ENCODE data around the gene CPNE1. TPM values are rescaled to one million over a fixed set of nuclear protein-coding genes. Genes with fewer than 3 reads are reported as not detected.

The CPNE1 gene
- total RNA-seq, 1 donor from 2014 or later, result 76.3 TPM

DNA sequence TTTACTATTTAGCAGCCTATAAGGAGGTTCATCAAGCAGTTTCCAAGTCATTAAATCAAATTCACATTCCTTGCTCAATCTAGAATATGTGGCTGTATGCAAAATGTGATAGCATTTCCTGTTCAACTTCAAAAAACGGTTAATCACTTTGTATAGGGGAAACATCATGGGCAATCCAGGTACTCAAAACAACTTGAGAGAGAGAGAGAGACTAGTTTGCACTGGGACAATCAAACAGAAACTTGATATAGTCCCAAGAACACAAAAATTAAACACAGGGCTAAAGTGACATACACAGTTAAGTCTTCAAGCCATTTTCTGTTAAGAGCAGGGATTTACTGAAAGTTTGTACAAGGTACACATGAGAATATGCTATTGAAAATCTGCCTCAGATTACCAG is 7.4 kb downstream of the CPNE1 start:
- Histone ChIP-seq H3K4me3 (ENCODE audit: low read depth, low read length) (no peak overlapping the region), H3K36me3 (ENCODE audit: control insufficient read depth, insufficient read depth, low read length) (peaks cover 19% of the 10 kb centered on the region), H3K27me3 (ENCODE audit: control insufficient read depth, insufficient read depth, low read length) (no peaks in the 10 kb centered on the region)
- DNase-seq (ENCODE audit: low read depth), result no peak
- TF ChIP-seq, protein P1, sequence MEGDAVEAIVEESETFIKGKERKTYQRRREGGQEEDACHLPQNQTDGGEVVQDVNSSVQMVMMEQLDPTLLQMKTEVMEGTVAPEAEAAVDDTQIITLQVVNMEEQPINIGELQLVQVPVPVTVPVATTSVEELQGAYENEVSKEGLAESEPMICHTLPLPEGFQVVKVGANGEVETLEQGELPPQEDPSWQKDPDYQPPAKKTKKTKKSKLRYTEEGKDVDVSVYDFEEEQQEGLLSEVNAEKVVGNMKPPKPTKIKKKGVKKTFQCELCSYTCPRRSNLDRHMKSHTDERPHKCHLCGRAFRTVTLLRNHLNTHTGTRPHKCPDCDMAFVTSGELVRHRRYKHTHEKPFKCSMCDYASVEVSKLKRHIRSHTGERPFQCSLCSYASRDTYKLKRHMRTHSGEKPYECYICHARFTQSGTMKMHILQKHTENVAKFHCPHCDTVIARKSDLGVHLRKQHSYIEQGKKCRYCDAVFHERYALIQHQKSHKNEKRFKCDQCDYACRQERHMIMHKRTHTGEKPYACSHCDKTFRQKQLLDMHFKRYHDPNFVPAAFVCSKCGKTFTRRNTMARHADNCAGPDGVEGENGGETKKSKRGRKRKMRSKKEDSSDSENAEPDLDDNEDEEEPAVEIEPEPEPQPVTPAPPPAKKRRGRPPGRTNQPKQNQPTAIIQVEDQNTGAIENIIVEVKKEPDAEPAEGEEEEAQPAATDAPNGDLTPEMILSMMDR (IDR thresholded peaks at IDR 0.05; ENCODE audit: insufficient read depth, low read length, severe bottlenecking), result no peak
- no peak for FAIRE-seq

DNA sequence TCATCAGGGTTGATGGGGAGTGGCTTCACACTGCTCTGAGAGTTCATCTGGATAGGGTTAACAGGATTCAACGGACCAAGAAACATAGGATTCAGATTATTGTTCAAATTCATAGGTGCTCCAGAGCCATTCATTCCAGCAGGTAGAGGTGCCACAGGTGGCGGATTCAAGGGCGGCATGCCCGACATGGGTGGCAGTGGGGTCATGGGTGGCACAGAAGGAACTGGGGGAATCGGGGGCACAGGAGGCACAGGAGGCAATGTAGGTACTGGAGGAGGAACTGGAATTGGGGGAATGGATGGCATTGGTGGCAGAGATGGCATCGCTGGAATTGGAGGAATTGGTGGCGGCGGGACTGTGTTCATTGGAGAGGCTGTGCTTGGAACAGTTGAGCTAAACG is 10.3 kb downstream of the CPNE1 start:
- TF ChIP-seq, protein P1 (IDR thresholded peaks at IDR 0.05; ENCODE audit: insufficient read depth, low read length, severe bottlenecking), result no peak
- FAIRE-seq (no peak), DNase-seq (ENCODE audit: low read depth) (no peak)
- H3K27me3 ChIP-seq (ENCODE audit: control insufficient read depth, insufficient read depth, low read length), result no peaks in the 10 kb centered on the region
- H3K4me3 ChIP-seq (ENCODE audit: low read depth, low read length), result no peak overlapping the region
- H3K36me3 ChIP-seq (ENCODE audit: control insufficient read depth, insufficient read depth, low read length), result peaks cover 20% of the 10 kb centered on the region

DNA sequence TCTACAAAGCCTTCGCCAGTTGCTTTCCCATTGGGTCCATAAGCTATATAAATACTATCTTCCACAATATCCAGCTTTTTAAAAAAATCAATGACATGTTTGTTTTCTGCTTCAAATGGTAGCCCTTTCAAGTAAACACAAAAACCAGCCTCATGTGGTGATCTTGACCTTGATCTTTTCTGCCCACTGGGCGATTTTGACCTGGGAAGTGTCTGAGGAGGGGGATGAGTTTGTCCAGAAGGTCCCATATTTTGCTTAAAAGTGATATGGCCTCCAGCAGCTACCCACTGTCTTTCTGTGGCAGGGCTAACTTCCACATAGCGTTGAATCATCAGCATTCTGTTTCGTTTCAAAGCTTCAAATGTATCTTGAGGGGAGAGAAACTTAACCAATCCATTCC is 10.8 kb downstream of the CPNE1 start:
- Histone ChIP-seq H3K36me3 (ENCODE audit: control insufficient read depth, insufficient read depth, low read length) (peaks cover 20% of the 10 kb centered on the region), H3K27me3 (ENCODE audit: control insufficient read depth, insufficient read depth, low read length) (no peaks in the 10 kb centered on the region), H3K4me3 (ENCODE audit: low read depth, low read length) (no peak overlapping the region)
- TF ChIP-seq, protein P1 (IDR thresholded peaks at IDR 0.05; ENCODE audit: insufficient read depth, low read length, severe bottlenecking), result no peak
- DNase-seq (ENCODE audit: low read depth) (no peak), FAIRE-seq (no peak)

DNA sequence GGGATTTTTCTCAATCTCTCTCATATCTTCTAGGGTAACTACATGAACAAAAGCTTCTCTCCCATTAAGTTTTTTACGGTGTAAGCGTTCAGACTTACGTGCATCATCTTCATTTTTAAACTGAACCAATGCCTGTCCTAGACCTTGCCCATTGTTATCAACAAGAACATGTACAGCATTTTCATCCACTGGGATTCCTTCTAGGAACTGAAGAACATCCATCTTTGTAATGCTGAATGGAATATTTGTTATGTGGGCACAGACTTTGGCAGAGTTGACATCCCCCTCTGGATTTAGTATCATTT is 11.3 kb downstream of the CPNE1 start:
- no peak for DNase-seq (ENCODE audit: low read depth)
- no peak for FAIRE-seq
- peaks cover 20% of the 10 kb centered on the region for H3K36me3 ChIP-seq (ENCODE audit: control insufficient read depth, insufficient read depth, low read length)

DNA sequence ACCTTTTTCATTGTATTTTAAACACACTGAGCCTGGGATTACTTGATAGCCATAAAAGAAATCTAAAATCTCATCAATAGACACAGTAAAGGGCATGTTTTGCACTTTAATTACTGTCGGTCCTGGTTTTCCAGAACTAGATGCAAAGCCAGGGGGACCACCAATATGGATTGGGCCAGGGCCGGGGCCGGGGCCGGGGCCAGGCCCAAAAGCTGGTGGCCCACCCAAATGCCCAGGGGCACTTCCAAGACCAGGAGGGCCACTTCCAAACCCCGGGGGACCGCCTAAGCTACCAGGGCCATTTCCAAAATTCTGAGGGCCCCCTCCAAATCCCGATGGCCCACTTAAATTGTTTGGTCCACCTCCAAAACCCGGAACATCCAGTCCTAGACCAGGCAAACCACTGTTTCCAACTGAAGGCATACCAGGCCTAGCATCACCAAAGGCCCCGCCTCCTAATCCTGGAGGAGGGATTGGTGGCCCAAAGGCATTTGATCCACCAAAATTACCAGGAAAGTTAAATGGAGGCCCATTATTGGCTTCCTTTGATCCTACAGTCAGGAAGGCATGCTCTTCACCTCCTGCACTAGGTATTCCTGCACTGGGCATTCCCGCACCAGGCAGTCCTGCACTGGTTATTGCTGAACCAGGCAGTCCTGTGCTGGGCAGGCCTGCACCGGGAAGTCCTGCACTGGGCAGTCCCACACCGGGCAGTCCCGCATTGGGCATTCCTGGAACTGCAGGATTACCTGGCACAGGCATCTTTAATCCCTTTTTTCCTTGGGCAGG is 11.9 kb downstream of the CPNE1 start:
- H3K4me3 ChIP-seq (ENCODE audit: low read depth, low read length), result no peak overlapping the region
- no peaks in the 10 kb centered on the region for H3K27me3 ChIP-seq (ENCODE audit: control insufficient read depth, insufficient read depth, low read length)
- TF ChIP-seq, protein P1 (IDR thresholded peaks at IDR 0.05; ENCODE audit: insufficient read depth, low read length, severe bottlenecking), result no peak
- no peak for FAIRE-seq
- H3K36me3 ChIP-seq (ENCODE audit: control insufficient read depth, insufficient read depth, low read length), result peaks cover 20% of the 10 kb centered on the region
- DNase-seq (ENCODE audit: low read depth), result no peak

More for the DNA sequence above, 11.3 kb downstream of the CPNE1 start:
- no peaks in the 10 kb centered on the region for H3K27me3 ChIP-seq (ENCODE audit: control insufficient read depth, insufficient read depth, low read length)
- no peak overlapping the region for H3K4me3 ChIP-seq (ENCODE audit: low read depth, low read length)
- TF ChIP-seq, protein P1 (IDR thresholded peaks at IDR 0.05; ENCODE audit: insufficient read depth, low read length, severe bottlenecking), result no peak

DNA sequence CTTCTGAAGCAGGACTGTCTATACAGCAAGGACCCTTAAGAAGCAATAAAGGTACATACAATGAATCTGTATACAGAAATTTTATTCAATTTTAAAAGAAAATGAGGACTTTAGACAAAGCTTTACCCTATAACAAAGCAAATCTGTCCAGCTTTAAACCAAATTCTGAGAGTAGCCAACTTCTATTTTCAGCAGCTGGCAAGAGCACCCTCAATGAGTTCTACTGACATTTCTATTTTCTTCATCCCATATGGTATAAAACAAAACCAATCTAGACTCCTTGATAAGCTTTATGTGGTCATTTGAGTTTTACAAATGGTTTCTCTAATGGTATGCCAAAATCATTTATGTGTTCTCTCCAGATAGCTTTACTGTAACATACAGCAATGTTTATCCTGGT is 12.7 kb downstream of the CPNE1 start:
- TF ChIP-seq, protein P1 (IDR thresholded peaks at IDR 0.05; ENCODE audit: insufficient read depth, low read length, severe bottlenecking), result no peak
- DNase-seq (ENCODE audit: low read depth) (no peak), FAIRE-seq (no peak)
- Histone ChIP-seq H3K27me3 (ENCODE audit: control insufficient read depth, insufficient read depth, low read length) (no peaks in the 10 kb centered on the region), H3K36me3 (ENCODE audit: control insufficient read depth, insufficient read depth, low read length) (peaks cover 20% of the 10 kb centered on the region), H3K4me3 (ENCODE audit: low read depth, low read length) (no peak overlapping the region)

All from bronchial epithelial cell (primary cell).